GM12878 (cell line): ENCODE data around the gene OR7D2. TPM values are rescaled to one million over a fixed set of nuclear protein-coding genes. Genes with fewer than 3 reads are reported as not detected.

ENCODE experiments used
- ATAC-seq: fragments of 200-7000 bp; cut with Tn5 transposase; 3 replicates; pipeline ENCODE4 v1.9.1; 2020; ENCODE audit warnings: mild to moderate bottlenecking, moderate library complexity
- BruUV-seq: library from RNA; stranded (reverse); fragments of 400-500 nt; replicated peaks from 2 replicates; lab custom pipeline; 2021; lab: Mats Ljungman, UMichigan
- CTCF ChIA-PET: fragments of 300-600 bp; sonication (Branson Sonifier 250); formaldehyde crosslinking; extraction: SDS; loops from one replicate; lab custom pipeline; 2021; ENCODE audit warnings: inconsistent platforms; lab: Yijun Ruan, JAX
- POLR2A ChIA-PET: fragments of 350-600 bp; formaldehyde crosslinking; extraction: SDS; loops from one replicate; lab custom pipeline; 2021; ENCODE audit warnings: inconsistent platforms; lab: Charles Lee
- RAD21 ChIA-PET: fragments of 300-600 bp; sonication (Branson Sonifier 250); formaldehyde crosslinking; loops from one replicate; lab custom pipeline; 2023; ENCODE audit warnings: antibody characterized with exemption; ENCODE audit not compliant: unreplicated experiment; lab: Charles Lee
- SMC1A ChIA-PET: fragments of 300-600 bp; sonication (Branson Sonifier 250); formaldehyde crosslinking; loops from one replicate; lab custom pipeline; 2023; ENCODE audit not compliant: unreplicated experiment, uncharacterized antibody; lab: Charles Lee
- DNase-seq: peaks from one replicate; pipeline ENCODE4 v3.0.0-alpha.2; 2011; ENCODE audit warnings: low read depth, low spot score
- FAIRE-seq: peaks from 3 replicates; lab custom pipeline; 2011; peaks lifted over from hg19 to GRCh38; lab: Jason Lieb, UNC
- H2AFZ ChIP-seq: 2 replicates; pipeline ENCODE4 v1.6.0; 2011; ENCODE audit warnings: low read depth, low read length, control low read depth; ENCODE audit not compliant: control insufficient read depth
- H3K27ac ChIP-seq: 2 replicates; pipeline ENCODE4 v1.5.1; 2011; ENCODE audit warnings: control low read depth; ENCODE audit not compliant: control insufficient read depth, insufficient read depth
- H3K27me3 ChIP-seq, 2 experiments: replicated peaks in 1 of 2; 2 replicates each; pipeline versions ENCODE4 v1.6.0 to v1.6.1; 2011; ENCODE audit warnings: low read length in 1 of 2; ENCODE audit not compliant: control insufficient read depth in 2 of 2, insufficient read depth in 2 of 2
- H3K36me3 ChIP-seq, 2 experiments: 2 replicates each; pipeline ENCODE4 v1.5.1; 2011; ENCODE audit warnings: low read length in 1 of 2; ENCODE audit not compliant: control insufficient read depth in 2 of 2, insufficient read depth in 2 of 2
- H3K4me1 ChIP-seq: 2 replicates; pipeline ENCODE4 v1.6.1; 2011; ENCODE audit warnings: mild to moderate bottlenecking, low read length, moderate library complexity, mixed read lengths; ENCODE audit not compliant: control insufficient read depth, insufficient read depth
- H3K4me2 ChIP-seq: 2 replicates; pipeline ENCODE4 v1.6.0; 2011; ENCODE audit warnings: control low read depth; ENCODE audit not compliant: control insufficient read depth, insufficient read depth
- H3K4me3 ChIP-seq: fragments of 200-600 bp; sonication (generic); 2 replicates; pipeline ENCODE4 v1.5.1; 2016
- H3K79me2 ChIP-seq: 2 replicates; pipeline ENCODE4 v1.6.0; 2011; ENCODE audit warnings: low read length; ENCODE audit not compliant: control insufficient read depth, insufficient read depth
- H3K9ac ChIP-seq: 2 replicates; pipeline ENCODE4 v1.8.0; 2011; ENCODE audit warnings: low read length, control low read depth, mixed read lengths; ENCODE audit not compliant: control insufficient read depth, insufficient read depth
- H3K9me3 ChIP-seq: replicated peaks from 3 replicates; pipeline ENCODE4 v1.5.1; 2011; ENCODE audit warnings: mild to moderate bottlenecking, low read length; ENCODE audit not compliant: control insufficient read depth, insufficient read depth
- H4K20me1 ChIP-seq: 2 replicates; pipeline ENCODE4 v1.6.0; 2011; ENCODE audit not compliant: control insufficient read depth, insufficient read depth
- BRCA1 ChIP-seq: IDR thresholded peaks from 2 replicates; pipeline ENCODE4 v1.6.1; 2011; ENCODE audit warnings: low read depth, low read length, improper control_type of control experiment
- CREB1 ChIP-seq: IDR thresholded peaks from 2 replicates; pipeline ENCODE4 v1.6.1; 2012; ENCODE audit warnings: low read depth, mild to moderate bottlenecking, inconsistent platforms
- ETV6 ChIP-seq, 2 experiments: fragments of 450-650 bp in 1 of 2; IDR thresholded peaks in 1 of 2; conservative IDR thresholded peaks in 1 of 2; 2 replicates each; pipeline ENCODE4 v1.6.1; 2014; ENCODE audit warnings: antibody characterized with exemption in 1 of 2, borderline replicate concordance in 1 of 2, low read depth in 1 of 2, mild to moderate bottlenecking in 1 of 2, moderate library complexity in 1 of 2
- MTA3 ChIP-seq: IDR thresholded peaks from 2 replicates; pipeline ENCODE4 v1.6.1; 2012; ENCODE audit warnings: low read length, inconsistent platforms, borderline replicate concordance
- PAX8 ChIP-seq: fragments of 450-650 bp; IDR thresholded peaks from 2 replicates; pipeline ENCODE4 v1.6.1; 2017; ENCODE audit warnings: mild to moderate bottlenecking, moderate library complexity
- PKNOX1 ChIP-seq: fragments of 450-650 bp; IDR thresholded peaks from 2 replicates; pipeline ENCODE4 v1.6.1; 2016; ENCODE audit warnings: mild to moderate bottlenecking
- RAD51 ChIP-seq: fragments of 450-650 bp; IDR thresholded peaks from 2 replicates; pipeline ENCODE4 v1.6.1; 2016; ENCODE audit warnings: moderate library complexity, mild to moderate bottlenecking, inconsistent platforms
- SPI1 ChIP-seq: IDR thresholded peaks from 2 replicates; pipeline ENCODE4 v1.6.1; 2011; ENCODE audit warnings: low read depth, mild to moderate bottlenecking, low read length, moderate library complexity, borderline replicate concordance; ENCODE audit not compliant: insufficient read depth
- TARDBP ChIP-seq: IDR thresholded peaks from 2 replicates; pipeline ENCODE4 v1.6.1; 2016; ENCODE audit warnings: borderline replicate concordance
- TCF3 ChIP-seq: IDR thresholded peaks from 2 replicates; pipeline ENCODE4 v1.6.1; 2012; ENCODE audit warnings: low read depth, mild to moderate bottlenecking, low read length, borderline replicate concordance; ENCODE audit not compliant: insufficient read depth
- ZBTB11 ChIP-seq: fragments of 450-650 bp; formaldehyde crosslinking; IDR thresholded peaks from 2 replicates; pipeline ENCODE4 v1.5.0; 2022; ENCODE audit warnings: mild to moderate bottlenecking, missing genetic modification characterization
- ZZZ3 ChIP-seq: IDR thresholded peaks from 2 replicates; pipeline ENCODE4 v1.6.1; 2011; ENCODE audit warnings: low read depth; ENCODE audit not compliant: control insufficient read depth, insufficient read length
- WGBS: methylation state at CpG from one replicate; pipeline ENCODE4 v1.1.6; 2016; ENCODE audit warnings: low lambda C conversion rate; ENCODE audit not compliant: insufficient replicate concordance, insufficient coverage; ENCODE audit errors: missing lambda C conversion rate; 5-methylcytosine and 5-hydroxymethylcytosine counted together
- in situ Hi-C: fragments of 300-500 bp; cut with MboI; formaldehyde crosslinking; loops from 9 replicates; pipeline ENCODE4 v1.14.3; 2018; ENCODE audit warnings: mixed read lengths
- intact Hi-C: fragments of 100-400 bp; cut with micrococcal nuclease; formaldehyde crosslinking; loops from one replicate; pipeline ENCODE4 v1.14.2; 2022; ENCODE audit not compliant: unreplicated experiment
- polyA plus RNA-seq, 11 experiments: library from polyadenylated mRNA; depleted of rRNA in 4 of 11; unstranded in 6 of 11; stranded (reverse) in 5 of 11; fragments of >200 nt; fragmentation: Nextera tagmentation in 4 of 11; fragmentation: Illumina TruSeq in 1 of 11; extraction: Ambion mirVana in 4 of 11; extraction: Trizol in 1 of 11; gene quantifications; 1 replicate in 1 of 11; 2 replicates in 10 of 11; pipeline versions ENCODE4 v1.2.1 to v1.2.3, GENCODE V29; 2011 to 2016; ENCODE audit warnings: inconsistent platforms in 2 of 11, missing spikeins in 2 of 11, low read depth in 1 of 11
- total RNA-seq, 4 experiments: library from RNA; depleted of rRNA in 3 of 4; stranded (reverse); fragments of >200 nt in 3 of 4; fragmentation: Illumina TruSeq in 1 of 4; extraction: Trizol in 1 of 4; gene quantifications; 2 replicates each; pipeline versions ENCODE4 v1.2.1 to v1.2.3, GENCODE V29; 2013 to 2021

Gene OR7D2
- total and polyA plus RNA-seq, 10 of the 15 experiments (the other 5 are each of a cell fraction or from before 2014, with no cell fraction given), result 0.04 TPM; not detected in 9

- SMC1A ChIA-PET, result no interaction called here
- no peak overlapping the region for H3K27ac ChIP-seq
- H3K9me3 ChIP-seq, result peaks cover 45% of the 10 kb centered on the region
- H2AFZ ChIP-seq, result no peak overlapping the region
- peaks cover 11% of the 10 kb centered on the region for H3K79me2 ChIP-seq
- intact Hi-C loops, result no loop called here
- in situ Hi-C loops, result no loop called here
- H4K20me1 ChIP-seq, result no peaks in the 10 kb centered on the region; the same call in 1 of the 2 replicates
- TF ChIP-seq CREB1, result no peak
- TF ChIP-seq ZBTB11 (CRISPR knock-in tag), result no peak
- no peak for TF ChIP-seq SPI1
- no peak for TF ChIP-seq ETV6 (conservative IDR thresholded peaks at IDR 0.05 in 1 of 2, IDR thresholded peaks at IDR 0.05 in 1 of 2; ENCODE audit: borderline replicate concordance in 1 of 2, low read depth in 1 of 2)
- TF ChIP-seq ZZZ3, result no peak
- TF ChIP-seq PAX8, result no peak
- no peak for TF ChIP-seq MTA3
- TF ChIP-seq RAD51, result no peak
- TF ChIP-seq TARDBP, result no peak
- TF ChIP-seq PKNOX1, result no peak
- no peak for TF ChIP-seq BRCA1
- no peak for TF ChIP-seq TCF3
- TF ChIP-seq, all 136 proteins: peak for 0
- H3K9ac ChIP-seq, result no peak overlapping the region
- ATAC-seq (no peak), FAIRE-seq (no peak), DNase-seq (no peak)
- ChIA-PET CTCF (no interaction called here), RAD21 (no interaction called here), POLR2A (no interaction called here)
- no peaks in the 10 kb centered on the region for H3K4me1 ChIP-seq
- no peak overlapping the region for H3K4me3 ChIP-seq
- H3K27me3 ChIP-seq, result no peaks in the 10 kb centered on the region
- 80% methylated on average over 4 of the region's 4 CpGs for WGBS
- no TSS peak for BruUV-seq
- no peak overlapping the region for H3K4me2 ChIP-seq
- peaks cover 41 to 58% of the 10 kb centered on the region in 2 experiments for H3K36me3 ChIP-seq
Measured at GRCh38 chr19:9155591-9155990, 23.2 kb upstream of the OR7D2 start.
